ENCODE measurements around the gene PIP4K2C. TPM values are rescaled to one million over a fixed set of nuclear protein-coding genes. Genes with fewer than 3 reads are reported as not detected.

Gene PIP4K2C
- total and polyA plus RNA-seq, 2 experiments from 2014 or later = 10.8 to 30.6 TPM

DNA sequence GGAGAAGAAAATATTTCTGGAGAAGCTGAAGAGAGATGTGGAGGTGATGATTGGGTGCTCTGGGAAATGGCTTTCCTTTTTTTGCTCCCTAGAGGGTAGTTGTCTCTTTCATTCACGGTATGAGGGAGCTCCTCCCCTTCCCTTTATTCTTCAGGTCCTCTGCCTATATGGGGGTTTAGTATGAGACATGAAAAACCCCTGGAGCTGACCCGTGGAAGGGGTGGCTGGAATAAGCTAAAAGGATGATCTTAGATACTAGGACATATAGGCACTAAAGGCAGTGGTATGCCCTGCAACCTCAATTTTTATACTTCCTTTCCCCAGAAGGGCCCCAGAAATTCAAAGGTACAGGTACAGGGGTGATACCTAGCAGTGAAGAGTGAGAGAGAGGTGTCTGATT, 9.4 kb downstream of the PIP4K2C start:
- Histone ChIP-seq H4K20me1 (replicated peaks; ENCODE audit: insufficient read depth) (no peaks in the 10 kb centered on the region; the same call in 1 of the 2 replicates), H3K4me3 (no peak overlapping the region), H3F3A (replicated peaks; ENCODE audit: low read depth) (0 out of 2 replicates have a peak, but pooled peaks cover 3% of the 10 kb centered on the region), H3K4me1 (ENCODE audit: insufficient read depth) (peaks cover 14% of the 10 kb centered on the region), H3K9me2 (ENCODE audit: insufficient read depth) (no peaks in the 10 kb centered on the region), H3K27me3 (ENCODE audit: insufficient read depth) (no peaks in the 10 kb centered on the region), H3K27ac (ENCODE audit: low read depth) (no peak overlapping the region), H3K36me3 (ENCODE audit: insufficient read depth) (peaks cover 14% of the 10 kb centered on the region), H3K79me2 (replicated peaks; ENCODE audit: insufficient read depth) (peaks cover 3% of the 10 kb centered on the region; the same call in 1 of the 2 replicates), H3K4me2 (no peak overlapping the region), H2AFZ (no peak overlapping the region)
- TF ChIP-seq, protein P1, sequence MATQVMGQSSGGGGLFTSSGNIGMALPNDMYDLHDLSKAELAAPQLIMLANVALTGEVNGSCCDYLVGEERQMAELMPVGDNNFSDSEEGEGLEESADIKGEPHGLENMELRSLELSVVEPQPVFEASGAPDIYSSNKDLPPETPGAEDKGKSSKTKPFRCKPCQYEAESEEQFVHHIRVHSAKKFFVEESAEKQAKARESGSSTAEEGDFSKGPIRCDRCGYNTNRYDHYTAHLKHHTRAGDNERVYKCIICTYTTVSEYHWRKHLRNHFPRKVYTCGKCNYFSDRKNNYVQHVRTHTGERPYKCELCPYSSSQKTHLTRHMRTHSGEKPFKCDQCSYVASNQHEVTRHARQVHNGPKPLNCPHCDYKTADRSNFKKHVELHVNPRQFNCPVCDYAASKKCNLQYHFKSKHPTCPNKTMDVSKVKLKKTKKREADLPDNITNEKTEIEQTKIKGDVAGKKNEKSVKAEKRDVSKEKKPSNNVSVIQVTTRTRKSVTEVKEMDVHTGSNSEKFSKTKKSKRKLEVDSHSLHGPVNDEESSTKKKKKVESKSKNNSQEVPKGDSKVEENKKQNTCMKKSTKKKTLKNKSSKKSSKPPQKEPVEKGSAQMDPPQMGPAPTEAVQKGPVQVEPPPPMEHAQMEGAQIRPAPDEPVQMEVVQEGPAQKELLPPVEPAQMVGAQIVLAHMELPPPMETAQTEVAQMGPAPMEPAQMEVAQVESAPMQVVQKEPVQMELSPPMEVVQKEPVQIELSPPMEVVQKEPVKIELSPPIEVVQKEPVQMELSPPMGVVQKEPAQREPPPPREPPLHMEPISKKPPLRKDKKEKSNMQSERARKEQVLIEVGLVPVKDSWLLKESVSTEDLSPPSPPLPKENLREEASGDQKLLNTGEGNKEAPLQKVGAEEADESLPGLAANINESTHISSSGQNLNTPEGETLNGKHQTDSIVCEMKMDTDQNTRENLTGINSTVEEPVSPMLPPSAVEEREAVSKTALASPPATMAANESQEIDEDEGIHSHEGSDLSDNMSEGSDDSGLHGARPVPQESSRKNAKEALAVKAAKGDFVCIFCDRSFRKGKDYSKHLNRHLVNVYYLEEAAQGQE (IDR thresholded peaks at IDR 0.05; ENCODE audit: unreplicated experiment) = no peak
- TF ChIP-seq, protein P2, sequence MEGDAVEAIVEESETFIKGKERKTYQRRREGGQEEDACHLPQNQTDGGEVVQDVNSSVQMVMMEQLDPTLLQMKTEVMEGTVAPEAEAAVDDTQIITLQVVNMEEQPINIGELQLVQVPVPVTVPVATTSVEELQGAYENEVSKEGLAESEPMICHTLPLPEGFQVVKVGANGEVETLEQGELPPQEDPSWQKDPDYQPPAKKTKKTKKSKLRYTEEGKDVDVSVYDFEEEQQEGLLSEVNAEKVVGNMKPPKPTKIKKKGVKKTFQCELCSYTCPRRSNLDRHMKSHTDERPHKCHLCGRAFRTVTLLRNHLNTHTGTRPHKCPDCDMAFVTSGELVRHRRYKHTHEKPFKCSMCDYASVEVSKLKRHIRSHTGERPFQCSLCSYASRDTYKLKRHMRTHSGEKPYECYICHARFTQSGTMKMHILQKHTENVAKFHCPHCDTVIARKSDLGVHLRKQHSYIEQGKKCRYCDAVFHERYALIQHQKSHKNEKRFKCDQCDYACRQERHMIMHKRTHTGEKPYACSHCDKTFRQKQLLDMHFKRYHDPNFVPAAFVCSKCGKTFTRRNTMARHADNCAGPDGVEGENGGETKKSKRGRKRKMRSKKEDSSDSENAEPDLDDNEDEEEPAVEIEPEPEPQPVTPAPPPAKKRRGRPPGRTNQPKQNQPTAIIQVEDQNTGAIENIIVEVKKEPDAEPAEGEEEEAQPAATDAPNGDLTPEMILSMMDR (conservative IDR thresholded peaks at IDR 0.05; ENCODE audit: low read depth in 2 of 2) = no peak
- no peak for TF ChIP-seq NANOG (IDR thresholded peaks at IDR 0.05; ENCODE audit: borderline replicate concordance)
- no peak for TF ChIP-seq EZH2 (IDR thresholded peaks at IDR 0.05; ENCODE audit: low read depth, unreplicated experiment)
- TF ChIP-seq ZNF114 (CRISPR knock-in tag; IDR thresholded peaks at IDR 0.05) = no peak
- TF ChIP-seq CREB1 (CRISPR knock-in tag; IDR thresholded peaks at IDR 0.05; ENCODE audit: low read depth) = no peak
- no peak for TF ChIP-seq JUNB (IDR thresholded peaks at IDR 0.05; ENCODE audit: unreplicated experiment)
- TF ChIP-seq STAT1 (IDR thresholded peaks at IDR 0.05; ENCODE audit: unreplicated experiment) = no peak
- TF ChIP-seq, protein P3, sequence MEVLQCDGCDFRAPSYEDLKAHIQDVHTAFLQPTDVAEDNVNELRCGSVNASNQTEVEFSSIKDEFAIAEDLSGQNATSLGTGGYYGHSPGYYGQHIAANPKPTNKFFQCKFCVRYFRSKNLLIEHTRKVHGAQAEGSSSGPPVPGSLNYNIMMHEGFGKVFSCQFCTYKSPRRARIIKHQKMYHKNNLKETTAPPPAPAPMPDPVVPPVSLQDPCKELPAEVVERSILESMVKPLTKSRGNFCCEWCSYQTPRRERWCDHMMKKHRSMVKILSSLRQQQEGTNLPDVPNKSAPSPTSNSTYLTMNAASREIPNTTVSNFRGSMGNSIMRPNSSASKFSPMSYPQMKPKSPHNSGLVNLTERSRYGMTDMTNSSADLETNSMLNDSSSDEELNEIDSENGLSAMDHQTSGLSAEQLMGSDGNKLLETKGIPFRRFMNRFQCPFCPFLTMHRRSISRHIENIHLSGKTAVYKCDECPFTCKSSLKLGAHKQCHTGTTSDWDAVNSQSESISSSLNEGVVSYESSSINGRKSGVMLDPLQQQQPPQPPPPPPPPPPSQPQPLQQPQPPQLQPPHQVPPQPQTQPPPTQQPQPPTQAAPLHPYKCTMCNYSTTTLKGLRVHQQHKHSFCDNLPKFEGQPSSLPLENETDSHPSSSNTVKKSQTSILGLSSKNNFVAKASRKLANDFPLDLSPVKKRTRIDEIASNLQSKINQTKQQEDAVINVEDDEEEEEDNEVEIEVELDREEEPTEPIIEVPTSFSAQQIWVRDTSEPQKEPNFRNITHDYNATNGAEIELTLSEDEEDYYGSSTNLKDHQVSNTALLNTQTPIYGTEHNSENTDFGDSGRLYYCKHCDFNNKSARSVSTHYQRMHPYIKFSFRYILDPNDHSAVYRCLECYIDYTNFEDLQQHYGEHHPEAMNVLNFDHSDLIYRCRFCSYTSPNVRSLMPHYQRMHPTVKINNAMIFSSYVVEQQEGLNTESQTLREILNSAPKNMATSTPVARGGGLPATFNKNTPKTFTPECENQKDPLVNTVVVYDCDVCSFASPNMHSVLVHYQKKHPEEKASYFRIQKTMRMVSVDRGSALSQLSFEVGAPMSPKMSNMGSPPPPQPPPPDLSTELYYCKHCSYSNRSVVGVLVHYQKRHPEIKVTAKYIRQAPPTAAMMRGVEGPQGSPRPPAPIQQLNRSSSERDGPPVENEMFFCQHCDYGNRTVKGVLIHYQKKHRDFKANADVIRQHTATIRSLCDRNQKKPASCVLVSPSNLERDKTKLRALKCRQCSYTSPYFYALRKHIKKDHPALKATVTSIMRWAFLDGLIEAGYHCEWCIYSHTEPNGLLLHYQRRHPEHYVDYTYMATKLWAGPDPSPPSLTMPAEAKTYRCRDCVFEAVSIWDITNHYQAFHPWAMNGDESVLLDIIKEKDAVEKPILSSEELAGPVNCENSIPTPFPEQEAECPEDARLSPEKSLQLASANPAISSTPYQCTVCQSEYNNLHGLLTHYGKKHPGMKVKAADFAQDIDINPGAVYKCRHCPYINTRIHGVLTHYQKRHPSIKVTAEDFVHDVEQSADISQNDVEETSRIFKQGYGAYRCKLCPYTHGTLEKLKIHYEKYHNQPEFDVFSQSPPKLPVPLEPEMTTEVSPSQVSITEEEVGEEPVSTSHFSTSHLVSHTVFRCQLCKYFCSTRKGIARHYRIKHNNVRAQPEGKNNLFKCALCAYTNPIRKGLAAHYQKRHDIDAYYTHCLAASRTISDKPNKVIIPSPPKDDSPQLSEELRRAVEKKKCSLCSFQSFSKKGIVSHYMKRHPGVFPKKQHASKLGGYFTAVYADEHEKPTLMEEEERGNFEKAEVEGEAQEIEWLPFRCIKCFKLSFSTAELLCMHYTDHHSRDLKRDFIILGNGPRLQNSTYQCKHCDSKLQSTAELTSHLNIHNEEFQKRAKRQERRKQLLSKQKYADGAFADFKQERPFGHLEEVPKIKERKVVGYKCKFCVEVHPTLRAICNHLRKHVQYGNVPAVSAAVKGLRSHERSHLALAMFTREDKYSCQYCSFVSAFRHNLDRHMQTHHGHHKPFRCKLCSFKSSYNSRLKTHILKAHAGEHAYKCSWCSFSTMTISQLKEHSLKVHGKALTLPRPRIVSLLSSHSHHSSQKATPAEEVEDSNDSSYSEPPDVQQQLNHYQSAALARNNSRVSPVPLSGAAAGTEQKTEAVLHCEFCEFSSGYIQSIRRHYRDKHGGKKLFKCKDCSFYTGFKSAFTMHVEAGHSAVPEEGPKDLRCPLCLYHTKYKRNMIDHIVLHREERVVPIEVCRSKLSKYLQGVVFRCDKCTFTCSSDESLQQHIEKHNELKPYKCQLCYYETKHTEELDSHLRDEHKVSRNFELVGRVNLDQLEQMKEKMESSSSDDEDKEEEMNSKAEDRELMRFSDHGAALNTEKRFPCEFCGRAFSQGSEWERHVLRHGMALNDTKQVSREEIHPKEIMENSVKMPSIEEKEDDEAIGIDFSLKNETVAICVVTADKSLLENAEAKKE (CRISPR knock-in tag; IDR thresholded peaks at IDR 0.05) = no peak
- TF ChIP-seq EZH2phosphoT487 (IDR thresholded peaks at IDR 0.05; ENCODE audit: unreplicated experiment) = no peak
- no peak for TF ChIP-seq POLR2AphosphoS5 (IDR thresholded peaks at IDR 0.05; ENCODE audit: low read depth)
- TF ChIP-seq, protein P4, sequence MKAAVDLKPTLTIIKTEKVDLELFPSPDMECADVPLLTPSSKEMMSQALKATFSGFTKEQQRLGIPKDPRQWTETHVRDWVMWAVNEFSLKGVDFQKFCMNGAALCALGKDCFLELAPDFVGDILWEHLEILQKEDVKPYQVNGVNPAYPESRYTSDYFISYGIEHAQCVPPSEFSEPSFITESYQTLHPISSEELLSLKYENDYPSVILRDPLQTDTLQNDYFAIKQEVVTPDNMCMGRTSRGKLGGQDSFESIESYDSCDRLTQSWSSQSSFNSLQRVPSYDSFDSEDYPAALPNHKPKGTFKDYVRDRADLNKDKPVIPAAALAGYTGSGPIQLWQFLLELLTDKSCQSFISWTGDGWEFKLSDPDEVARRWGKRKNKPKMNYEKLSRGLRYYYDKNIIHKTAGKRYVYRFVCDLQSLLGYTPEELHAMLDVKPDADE (IDR thresholded peaks at IDR 0.05) = no peak
- no peak for TF ChIP-seq ZNF331 (CRISPR knock-in tag; IDR thresholded peaks at IDR 0.05; ENCODE audit: low read depth)
- Mint-ChIP-seq H3K36me3 (ENCODE audit: low read depth) (peaks cover 30% of the 10 kb centered on the region), H3K9me3 (no peaks in the 10 kb centered on the region), H3K27ac (no peak overlapping the region), H3K4me3 (no peak overlapping the region), H3K4me1 (peaks cover 15% of the 10 kb centered on the region; the same call in 2 of the 3 replicates), H3K27me3 (ENCODE audit: insufficient read depth, low read depth, poor library complexity) (peaks cover 17% of the 10 kb centered on the region)
- DNase-seq (ENCODE audit: low spot score) (no peak), ATAC-seq (no peak)
